ENCODE data around the gene ERI2.

ERI2 gene

GRCh38 chr16:20847550-20847949, 41.3 kb upstream of the ERI2 start:
- TF ChIP-seq, protein P1, sequence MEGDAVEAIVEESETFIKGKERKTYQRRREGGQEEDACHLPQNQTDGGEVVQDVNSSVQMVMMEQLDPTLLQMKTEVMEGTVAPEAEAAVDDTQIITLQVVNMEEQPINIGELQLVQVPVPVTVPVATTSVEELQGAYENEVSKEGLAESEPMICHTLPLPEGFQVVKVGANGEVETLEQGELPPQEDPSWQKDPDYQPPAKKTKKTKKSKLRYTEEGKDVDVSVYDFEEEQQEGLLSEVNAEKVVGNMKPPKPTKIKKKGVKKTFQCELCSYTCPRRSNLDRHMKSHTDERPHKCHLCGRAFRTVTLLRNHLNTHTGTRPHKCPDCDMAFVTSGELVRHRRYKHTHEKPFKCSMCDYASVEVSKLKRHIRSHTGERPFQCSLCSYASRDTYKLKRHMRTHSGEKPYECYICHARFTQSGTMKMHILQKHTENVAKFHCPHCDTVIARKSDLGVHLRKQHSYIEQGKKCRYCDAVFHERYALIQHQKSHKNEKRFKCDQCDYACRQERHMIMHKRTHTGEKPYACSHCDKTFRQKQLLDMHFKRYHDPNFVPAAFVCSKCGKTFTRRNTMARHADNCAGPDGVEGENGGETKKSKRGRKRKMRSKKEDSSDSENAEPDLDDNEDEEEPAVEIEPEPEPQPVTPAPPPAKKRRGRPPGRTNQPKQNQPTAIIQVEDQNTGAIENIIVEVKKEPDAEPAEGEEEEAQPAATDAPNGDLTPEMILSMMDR (IDR thresholded peaks at IDR 0.05), result no peak

GRCh38 chr16:20846551-20846950, 40.3 kb upstream of the ERI2 start:
- TF ChIP-seq, protein P1 (IDR thresholded peaks at IDR 0.05), result no peak

GRCh38 chr16:20846030-20846429, 39.8 kb upstream of the ERI2 start:
- TF ChIP-seq, protein P1 (IDR thresholded peaks at IDR 0.05), result no peak

- TF ChIP-seq, protein P1 (IDR thresholded peaks at IDR 0.05), result no peak
Observed at GRCh38 chr16:20844588-20844987, 38.3 kb upstream of the ERI2 start.

- TF ChIP-seq, protein P1 (IDR thresholded peaks at IDR 0.05), result no peak
Observed at GRCh38 chr16:20844054-20844453, 37.8 kb upstream of the ERI2 start.

DNA sequence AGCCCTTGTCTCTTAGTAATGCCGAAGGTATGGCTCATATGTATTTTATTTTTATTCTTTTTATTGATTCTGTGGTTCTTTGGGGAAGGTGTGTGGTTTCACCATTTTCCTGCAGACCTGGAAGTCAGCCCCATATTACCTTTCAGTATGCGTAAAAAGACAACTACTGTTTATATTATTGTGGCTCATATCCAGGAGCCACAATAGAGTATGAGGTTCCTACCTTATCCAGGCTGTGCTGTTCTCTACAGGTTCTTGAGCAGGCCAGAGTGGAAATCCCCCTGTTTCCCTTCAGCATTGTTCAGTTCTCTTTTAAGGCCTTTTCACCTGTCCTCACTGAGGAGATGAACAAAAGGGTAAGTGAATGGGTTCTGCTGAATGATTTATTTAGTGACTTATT, 33.2 kb upstream of the ERI2 start:
- TF ChIP-seq, protein P1 (IDR thresholded peaks at IDR 0.05), result no peak

DNA sequence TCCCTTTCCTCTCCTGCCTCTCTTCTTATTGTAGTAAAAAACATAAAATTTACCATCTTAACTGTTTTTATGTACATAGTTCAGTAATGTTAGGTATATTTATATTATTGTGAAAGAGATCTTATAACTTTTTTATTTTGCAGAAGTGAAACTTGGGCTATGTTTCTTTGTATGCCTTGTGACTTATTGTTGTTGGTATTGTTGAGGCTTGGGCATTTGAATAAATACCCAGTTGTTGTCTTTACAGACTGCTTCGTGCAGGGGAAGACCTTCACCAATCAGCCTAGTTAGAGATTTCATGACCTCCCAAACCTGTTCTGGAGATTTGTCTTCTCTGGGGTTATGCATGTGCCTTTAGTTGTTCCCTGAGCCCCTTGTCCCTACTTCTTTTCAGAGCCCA, 32.0 kb upstream of the ERI2 start:
- TF ChIP-seq, protein P1 (IDR thresholded peaks at IDR 0.05), result no peak

- TF ChIP-seq, protein P1 (IDR thresholded peaks at IDR 0.05), result no peak
Observed at GRCh38 chr16:20833086-20833485, 26.8 kb upstream of the ERI2 start.

Data from LNCAP (cell line).